ENCODE measurements around the gene ARHGEF17. TPM values are rescaled to one million over a fixed set of nuclear protein-coding genes. Genes with fewer than 3 reads are reported as not detected.
A peak's percentile ranks its signal among the peaks of the same experiment; 100 is the strongest.

ARHGEF17 gene
- total and polyA plus RNA-seq, 4 donors, result 2.6 to 12.6 (median 5.7) TPM

- no peaks in the 10 kb centered on the region for H3K36me3 ChIP-seq (ENCODE audit: control insufficient read depth in 4 of 4, insufficient read depth in 3 of 4, low read depth in 1 of 4, low read length in 3 of 4)
- no peak overlapping the region for H3K9ac ChIP-seq (ENCODE audit: low read depth in 1 of 2, low read length in 2 of 2)
- H3K27ac ChIP-seq (ENCODE audit: low read depth in 1 of 2, low read length in 2 of 2), result no peak overlapping the region
- H3K27me3 ChIP-seq (ENCODE audit: control insufficient read depth in 4 of 4, insufficient read depth in 4 of 4, low read length in 3 of 4), result no peaks in the 10 kb centered on the region
- 46% methylated on average over 40 of the region's 40 CpGs for WGBS
- no peaks in the 10 kb centered on the region for H3K9me3 ChIP-seq (ENCODE audit: control insufficient read depth in 4 of 4, low read length in 3 of 4)
- TF ChIP-seq, protein P1, sequence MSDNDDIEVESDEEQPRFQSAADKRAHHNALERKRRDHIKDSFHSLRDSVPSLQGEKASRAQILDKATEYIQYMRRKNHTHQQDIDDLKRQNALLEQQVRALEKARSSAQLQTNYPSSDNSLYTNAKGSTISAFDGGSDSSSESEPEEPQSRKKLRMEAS (IDR thresholded peaks at IDR 0.05), result no peak
- TF ChIP-seq RXRA (IDR thresholded peaks at IDR 0.05) (no peak), ZBTB33 (IDR thresholded peaks at IDR 0.05) (no peak), NR2F2 (IDR thresholded peaks at IDR 0.05) (no peak), EGR1 (IDR thresholded peaks at IDR 0.05; ENCODE audit: low read depth in 2 of 2) (no peak), ATF3 (IDR thresholded peaks at IDR 0.05) (no peak), YY1 (IDR thresholded peaks at IDR 0.05) (no peak), JUND (IDR thresholded peaks at IDR 0.05) (no peak), FOXA2 (IDR thresholded peaks at IDR 0.05) (no peak), HNF4A (conservative IDR thresholded peaks at IDR 0.05) (no peak)
- TF ChIP-seq, protein P2, sequence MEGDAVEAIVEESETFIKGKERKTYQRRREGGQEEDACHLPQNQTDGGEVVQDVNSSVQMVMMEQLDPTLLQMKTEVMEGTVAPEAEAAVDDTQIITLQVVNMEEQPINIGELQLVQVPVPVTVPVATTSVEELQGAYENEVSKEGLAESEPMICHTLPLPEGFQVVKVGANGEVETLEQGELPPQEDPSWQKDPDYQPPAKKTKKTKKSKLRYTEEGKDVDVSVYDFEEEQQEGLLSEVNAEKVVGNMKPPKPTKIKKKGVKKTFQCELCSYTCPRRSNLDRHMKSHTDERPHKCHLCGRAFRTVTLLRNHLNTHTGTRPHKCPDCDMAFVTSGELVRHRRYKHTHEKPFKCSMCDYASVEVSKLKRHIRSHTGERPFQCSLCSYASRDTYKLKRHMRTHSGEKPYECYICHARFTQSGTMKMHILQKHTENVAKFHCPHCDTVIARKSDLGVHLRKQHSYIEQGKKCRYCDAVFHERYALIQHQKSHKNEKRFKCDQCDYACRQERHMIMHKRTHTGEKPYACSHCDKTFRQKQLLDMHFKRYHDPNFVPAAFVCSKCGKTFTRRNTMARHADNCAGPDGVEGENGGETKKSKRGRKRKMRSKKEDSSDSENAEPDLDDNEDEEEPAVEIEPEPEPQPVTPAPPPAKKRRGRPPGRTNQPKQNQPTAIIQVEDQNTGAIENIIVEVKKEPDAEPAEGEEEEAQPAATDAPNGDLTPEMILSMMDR (IDR thresholded peaks at IDR 0.05; ENCODE audit: low read depth, low read length, missing input control), result no peak
- H3K4me1 ChIP-seq (ENCODE audit: control insufficient read depth in 4 of 4, insufficient read depth in 4 of 4, low read length in 3 of 4), result peaks cover 2 to 12% (median 3%) of the 10 kb centered on the region in 4 donors
- peak overlapping the region in 1 of 3 donors; percentile 39 for H3K4me3 ChIP-seq (ENCODE audit: low read depth in 1 of 3, low read length in 3 of 3)
- DNase-seq (ENCODE audit: low spot score), result no peak
These were observed 35.2 kb downstream of the ARHGEF17 start for GRCh38 chr11:73343076-73343873.

- 87% methylated on average over 20 of the region's 20 CpGs for WGBS
- no peak overlapping the region for H3K4me3 ChIP-seq (ENCODE audit: low read depth in 1 of 3, low read length in 3 of 3)
- H3K27me3 ChIP-seq (ENCODE audit: control insufficient read depth in 4 of 4, insufficient read depth in 4 of 4, low read length in 3 of 4), result no peaks in the 10 kb centered on the region
- no peak for DNase-seq (ENCODE audit: low spot score)
- no peaks in the 10 kb centered on the region for H3K9me3 ChIP-seq (ENCODE audit: control insufficient read depth in 4 of 4, low read length in 3 of 4)
- H3K36me3 ChIP-seq (ENCODE audit: control insufficient read depth in 4 of 4, insufficient read depth in 3 of 4, low read depth in 1 of 4, low read length in 3 of 4), result no peaks in the 10 kb centered on the region
- TF ChIP-seq JUND (IDR thresholded peaks at IDR 0.05) (no peak), FOXA1 (IDR thresholded peaks at IDR 0.05) (no peak), RAD21 (IDR thresholded peaks at IDR 0.05) (no peak), HNF4G (IDR thresholded peaks at IDR 0.05) (no peak), GABPA (IDR thresholded peaks at IDR 0.05 in 1 of 2, conservative IDR thresholded peaks at IDR 0.05 in 1 of 2) (no peak), TAF1 (conservative IDR thresholded peaks at IDR 0.05) (no peak), RXRA (IDR thresholded peaks at IDR 0.05) (no peak), SP1 (IDR thresholded peaks at IDR 0.05) (no peak), NR2F2 (IDR thresholded peaks at IDR 0.05) (no peak), EGR1 (IDR thresholded peaks at IDR 0.05; ENCODE audit: low read depth in 2 of 2) (no peak), ATF3 (IDR thresholded peaks at IDR 0.05) (no peak), FOXA2 (IDR thresholded peaks at IDR 0.05) (no peak)
- TF ChIP-seq, protein P3, sequence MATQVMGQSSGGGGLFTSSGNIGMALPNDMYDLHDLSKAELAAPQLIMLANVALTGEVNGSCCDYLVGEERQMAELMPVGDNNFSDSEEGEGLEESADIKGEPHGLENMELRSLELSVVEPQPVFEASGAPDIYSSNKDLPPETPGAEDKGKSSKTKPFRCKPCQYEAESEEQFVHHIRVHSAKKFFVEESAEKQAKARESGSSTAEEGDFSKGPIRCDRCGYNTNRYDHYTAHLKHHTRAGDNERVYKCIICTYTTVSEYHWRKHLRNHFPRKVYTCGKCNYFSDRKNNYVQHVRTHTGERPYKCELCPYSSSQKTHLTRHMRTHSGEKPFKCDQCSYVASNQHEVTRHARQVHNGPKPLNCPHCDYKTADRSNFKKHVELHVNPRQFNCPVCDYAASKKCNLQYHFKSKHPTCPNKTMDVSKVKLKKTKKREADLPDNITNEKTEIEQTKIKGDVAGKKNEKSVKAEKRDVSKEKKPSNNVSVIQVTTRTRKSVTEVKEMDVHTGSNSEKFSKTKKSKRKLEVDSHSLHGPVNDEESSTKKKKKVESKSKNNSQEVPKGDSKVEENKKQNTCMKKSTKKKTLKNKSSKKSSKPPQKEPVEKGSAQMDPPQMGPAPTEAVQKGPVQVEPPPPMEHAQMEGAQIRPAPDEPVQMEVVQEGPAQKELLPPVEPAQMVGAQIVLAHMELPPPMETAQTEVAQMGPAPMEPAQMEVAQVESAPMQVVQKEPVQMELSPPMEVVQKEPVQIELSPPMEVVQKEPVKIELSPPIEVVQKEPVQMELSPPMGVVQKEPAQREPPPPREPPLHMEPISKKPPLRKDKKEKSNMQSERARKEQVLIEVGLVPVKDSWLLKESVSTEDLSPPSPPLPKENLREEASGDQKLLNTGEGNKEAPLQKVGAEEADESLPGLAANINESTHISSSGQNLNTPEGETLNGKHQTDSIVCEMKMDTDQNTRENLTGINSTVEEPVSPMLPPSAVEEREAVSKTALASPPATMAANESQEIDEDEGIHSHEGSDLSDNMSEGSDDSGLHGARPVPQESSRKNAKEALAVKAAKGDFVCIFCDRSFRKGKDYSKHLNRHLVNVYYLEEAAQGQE (IDR thresholded peaks at IDR 0.05), result no peak
- TF ChIP-seq, protein P1 (IDR thresholded peaks at IDR 0.05), result no peak
- TF ChIP-seq, protein P2 (IDR thresholded peaks at IDR 0.05; ENCODE audit: low read depth, low read length, missing input control), result no peak
- H3K4me1 ChIP-seq (ENCODE audit: control insufficient read depth in 4 of 4, insufficient read depth in 4 of 4, low read length in 3 of 4), result peaks cover 2 to 12% (median 3%) of the 10 kb centered on the region in 4 donors
- H3K9ac ChIP-seq (ENCODE audit: low read depth in 1 of 2, low read length in 2 of 2), result no peak overlapping the region
- H3K27ac ChIP-seq (ENCODE audit: low read depth in 1 of 2, low read length in 2 of 2), result peak overlapping the region in 1 of 2 donors; percentile 3
These were observed 36.1 kb downstream of the ARHGEF17 start for GRCh38 chr11:73344191-73344607.

All from liver (tissue), 9 donors.